Vagina (tissue), 2 donors: ENCODE measurements around the gene MAN1C1.

Experiments used
- POLR2A ChIP-seq, 2 donors: fragments of 450-650 bp; IDR thresholded peaks; one replicate each; pipeline ENCODE4 v1.6.1; 2017; ENCODE audit warnings: antibody characterized with exemption in 2 of 2, mild to moderate bottlenecking in 2 of 2, moderate library complexity in 2 of 2
- TF ChIP-seq, protein P1 (sequence below), 3 experiments: fragments of 450-650 bp in 2 of 3; fragments of 200-600 bp in 1 of 3; sonication (generic) in 1 of 3; IDR thresholded peaks; one replicate each; pipeline ENCODE4 v1.5.1; 2017 to 2019; ENCODE audit warnings: antibody characterized with exemption in 3 of 3, mild to moderate bottlenecking in 2 of 3, moderate library complexity in 2 of 3

DNA sequence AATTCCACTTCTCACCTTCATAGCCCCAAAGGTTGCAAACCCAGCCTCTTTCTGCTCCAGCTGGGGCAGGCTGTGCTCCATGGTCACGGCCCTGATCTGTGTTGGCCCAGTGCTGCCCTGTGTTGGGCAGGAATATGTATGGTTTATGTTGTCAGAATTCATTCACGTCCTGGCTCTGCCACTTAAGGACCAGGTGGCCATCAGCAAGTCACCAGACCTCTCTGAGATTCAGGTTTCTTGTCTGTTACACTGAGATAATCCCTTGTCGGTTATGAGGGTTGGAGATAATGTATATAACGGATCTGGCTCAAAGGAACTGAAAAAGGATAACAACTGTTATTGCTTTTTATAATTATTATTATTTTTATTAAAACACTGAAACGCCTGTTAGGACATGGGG is 144.3 kb downstream of the MAN1C1 start:
- TF ChIP-seq, protein P1, sequence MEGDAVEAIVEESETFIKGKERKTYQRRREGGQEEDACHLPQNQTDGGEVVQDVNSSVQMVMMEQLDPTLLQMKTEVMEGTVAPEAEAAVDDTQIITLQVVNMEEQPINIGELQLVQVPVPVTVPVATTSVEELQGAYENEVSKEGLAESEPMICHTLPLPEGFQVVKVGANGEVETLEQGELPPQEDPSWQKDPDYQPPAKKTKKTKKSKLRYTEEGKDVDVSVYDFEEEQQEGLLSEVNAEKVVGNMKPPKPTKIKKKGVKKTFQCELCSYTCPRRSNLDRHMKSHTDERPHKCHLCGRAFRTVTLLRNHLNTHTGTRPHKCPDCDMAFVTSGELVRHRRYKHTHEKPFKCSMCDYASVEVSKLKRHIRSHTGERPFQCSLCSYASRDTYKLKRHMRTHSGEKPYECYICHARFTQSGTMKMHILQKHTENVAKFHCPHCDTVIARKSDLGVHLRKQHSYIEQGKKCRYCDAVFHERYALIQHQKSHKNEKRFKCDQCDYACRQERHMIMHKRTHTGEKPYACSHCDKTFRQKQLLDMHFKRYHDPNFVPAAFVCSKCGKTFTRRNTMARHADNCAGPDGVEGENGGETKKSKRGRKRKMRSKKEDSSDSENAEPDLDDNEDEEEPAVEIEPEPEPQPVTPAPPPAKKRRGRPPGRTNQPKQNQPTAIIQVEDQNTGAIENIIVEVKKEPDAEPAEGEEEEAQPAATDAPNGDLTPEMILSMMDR (IDR thresholded peaks at IDR 0.05): no peak
- no peak for TF ChIP-seq POLR2A (IDR thresholded peaks at IDR 0.05)
